ENCODE results near the gene C3orf22. TPM values are rescaled to one million over a fixed set of nuclear protein-coding genes. Genes with fewer than 3 reads are reported as not detected.
"Not testable (repeated sequence)": the region's sequence is repeated elsewhere in the genome, so short reads cannot be mapped to it uniquely, and the experiment has no call there.

C3orf22 gene
- total RNA-seq, 4 donors from 2014 or later, result not detected

- H3K9me3 ChIP-seq, result no peaks in the 10 kb centered on the region
- H3K4me1 ChIP-seq, result no peaks in the 10 kb centered on the region
- in situ Hi-C loops (cut with MboI; ENCODE audit: low pct_ligation_motif_present in 1 of 4, low pct_unique_long_range_greater_than_20kb in 1 of 4, low sequenced_read_pairs in 3 of 4) (no loop called here), intact Hi-C loops (cut with DNase I; ENCODE audit: low total_unique reads) (no loop called here)
- no peak for DNase-seq
- H3K27me3 ChIP-seq, result peaks cover 2% of the 10 kb centered on the region
- no peaks in the 10 kb centered on the region for H3K36me3 ChIP-seq
- 80% methylated on average over 3 of the region's 3 CpGs; no CpG with 5 or more reads in 1 of the 2 donors for WGBS, 2 donors (ENCODE audit: low coverage in 1 of 2)
- no peak overlapping the region for H3K4me3 ChIP-seq
- H3K27ac ChIP-seq, result no peak overlapping the region
- TF ChIP-seq CTCF (IDR thresholded peaks at IDR 0.05) (no peak), POLR2A (IDR thresholded peaks at IDR 0.05) (no peak), EP300 (IDR thresholded peaks at IDR 0.05; ENCODE audit: low read depth) (no peak), POLR2AphosphoS5 (IDR thresholded peaks at IDR 0.05) (no peak)
Measured at GRCh38 chr3:126536126-126536525, 22.6 kb downstream of the C3orf22 start.

GRCh38 chr3:126535636-126536035, 23.1 kb downstream of the C3orf22 start:
- in situ Hi-C loops (cut with MboI; ENCODE audit: low pct_ligation_motif_present in 1 of 4, low pct_unique_long_range_greater_than_20kb in 1 of 4, low sequenced_read_pairs in 3 of 4), result no loop called here

GRCh38 chr3:126534716-126535115, 24.0 kb downstream of the C3orf22 start:
- intact Hi-C loops (cut with DNase I; ENCODE audit: low total_unique reads); H3K27ac ChIP-seq; H3K9me3 ChIP-seq; H3K4me3 ChIP-seq; in situ Hi-C loops (cut with MboI; ENCODE audit: low pct_ligation_motif_present in 1 of 4, low pct_unique_long_range_greater_than_20kb in 1 of 4, low sequenced_read_pairs in 3 of 4); H3K27me3 ChIP-seq; H3K36me3 ChIP-seq; H3K4me1 ChIP-seq; DNase-seq: not testable (repeated sequence)
- 78 to 100% methylated on average over 1 to 7 of the region's 7 CpGs for whole genome bisulfite sequencing, 2 donors (ENCODE audit: low coverage in 1 of 2)

More at GRCh38 chr3:126535636-126536035, 23.1 kb downstream of the C3orf22 start:
- Histone ChIP-seq H3K27ac (no peak overlapping the region), H3K4me3 (no peak overlapping the region), H3K4me1 (no peaks in the 10 kb centered on the region), H3K27me3 (no peaks in the 10 kb centered on the region), H3K36me3 (no peaks in the 10 kb centered on the region), H3K9me3 (no peaks in the 10 kb centered on the region)
- no peak for DNase-seq
- TF ChIP-seq EP300 (IDR thresholded peaks at IDR 0.05; ENCODE audit: low read depth) (no peak), CTCF (IDR thresholded peaks at IDR 0.05) (no peak), POLR2AphosphoS5 (IDR thresholded peaks at IDR 0.05) (no peak), POLR2A (IDR thresholded peaks at IDR 0.05) (no peak)
- intact Hi-C loops (cut with DNase I; ENCODE audit: low total_unique reads), result no loop called here

- H3K36me3 ChIP-seq, result no peaks in the 10 kb centered on the region
- no peaks in the 10 kb centered on the region for H3K27me3 ChIP-seq
- no peak for DNase-seq
- H3K4me3 ChIP-seq, result no peak overlapping the region
- no peaks in the 10 kb centered on the region for H3K9me3 ChIP-seq
- H3K27ac ChIP-seq, result no peak overlapping the region
- in situ Hi-C loops (cut with MboI; ENCODE audit: low pct_ligation_motif_present in 1 of 4, low pct_unique_long_range_greater_than_20kb in 1 of 4, low sequenced_read_pairs in 3 of 4), result no loop called here
- intact Hi-C loops (cut with DNase I; ENCODE audit: low total_unique reads), result no loop called here
- H3K4me1 ChIP-seq, result no peaks in the 10 kb centered on the region
- TF ChIP-seq CTCF (IDR thresholded peaks at IDR 0.05) (no peak), POLR2AphosphoS5 (IDR thresholded peaks at IDR 0.05) (no peak), EP300 (IDR thresholded peaks at IDR 0.05; ENCODE audit: low read depth) (no peak), POLR2A (IDR thresholded peaks at IDR 0.05) (no peak)
Measured at GRCh38 chr3:126533506-126533905, 25.2 kb downstream of the C3orf22 start.

- DNase-seq, result no peak
Measured at GRCh38 chr3:126531051-126531330, 27.7 kb downstream of the C3orf22 start.

More at GRCh38 chr3:126531051-126531330, 27.7 kb downstream of the C3orf22 start:
- Histone ChIP-seq H3K9me3 (no peaks in the 10 kb centered on the region), H3K4me3 (no peak overlapping the region), H3K27me3 (no peaks in the 10 kb centered on the region), H3K4me1 (no peaks in the 10 kb centered on the region), H3K36me3 (no peaks in the 10 kb centered on the region), H3K27ac (peak overlapping the region in 1 of 4 donors; percentile 31)
- in situ Hi-C loops (cut with MboI; ENCODE audit: low pct_ligation_motif_present in 1 of 4, low pct_unique_long_range_greater_than_20kb in 1 of 4, low sequenced_read_pairs in 3 of 4) (no loop called here), intact Hi-C loops (cut with DNase I; ENCODE audit: low total_unique reads) (no loop called here)
- TF ChIP-seq POLR2A (IDR thresholded peaks at IDR 0.05) (no peak), CTCF (IDR thresholded peaks at IDR 0.05) (no peak), EP300 (IDR thresholded peaks at IDR 0.05; ENCODE audit: low read depth) (no peak), POLR2AphosphoS5 (IDR thresholded peaks at IDR 0.05) (no peak)
- 86% methylated on average over 6 of the region's 6 CpGs; no CpG with 5 or more reads in 1 of the 2 donors for WGBS, 2 donors (ENCODE audit: low coverage in 1 of 2)
